ENCODE data around the gene OPTN. TPM values are rescaled to one million over a fixed set of nuclear protein-coding genes. Genes with fewer than 3 reads are reported as not detected.

The OPTN gene
- total RNA-seq, result 125 and 160 TPM in 2 replicates

DNA sequence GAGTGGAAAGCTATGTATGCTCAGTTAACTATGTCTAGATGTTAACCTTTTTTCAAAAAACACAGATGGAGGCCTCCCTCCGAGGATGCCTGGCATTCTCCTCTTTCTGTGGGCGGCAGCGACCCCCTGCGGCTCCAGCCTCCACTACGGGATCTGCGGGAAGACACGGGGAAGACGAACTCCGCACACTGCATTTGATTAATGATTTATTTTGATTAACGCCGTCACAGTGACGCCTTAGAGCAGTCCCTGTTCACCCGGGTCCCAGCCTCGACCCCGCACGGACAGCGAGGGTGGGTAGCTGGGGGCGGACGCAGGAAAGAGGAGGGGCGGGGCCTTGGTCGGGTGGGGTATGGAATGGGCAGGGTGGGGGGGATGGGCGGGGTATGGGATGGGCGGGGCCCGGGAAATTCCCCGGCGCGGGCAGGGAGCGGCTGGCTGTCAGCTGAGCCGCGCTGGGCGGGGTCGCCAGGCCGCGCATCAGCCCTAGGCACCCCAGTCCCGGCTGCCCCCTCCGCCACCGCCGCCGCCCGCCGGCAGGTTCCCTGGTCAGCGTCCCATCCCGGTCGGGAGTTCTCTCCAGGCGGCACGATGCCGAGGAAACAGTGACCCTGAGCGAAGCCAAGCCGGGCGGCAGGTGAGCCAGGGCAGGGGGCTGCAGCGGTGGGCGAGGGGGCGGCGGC is at the start of gene OPTN:
Gene OPTN (plus strand): TSS at position 498 of the 683 bp plus-strand sequence. CDS start 8,960 bp downstream, outside the sequence.

DNA sequence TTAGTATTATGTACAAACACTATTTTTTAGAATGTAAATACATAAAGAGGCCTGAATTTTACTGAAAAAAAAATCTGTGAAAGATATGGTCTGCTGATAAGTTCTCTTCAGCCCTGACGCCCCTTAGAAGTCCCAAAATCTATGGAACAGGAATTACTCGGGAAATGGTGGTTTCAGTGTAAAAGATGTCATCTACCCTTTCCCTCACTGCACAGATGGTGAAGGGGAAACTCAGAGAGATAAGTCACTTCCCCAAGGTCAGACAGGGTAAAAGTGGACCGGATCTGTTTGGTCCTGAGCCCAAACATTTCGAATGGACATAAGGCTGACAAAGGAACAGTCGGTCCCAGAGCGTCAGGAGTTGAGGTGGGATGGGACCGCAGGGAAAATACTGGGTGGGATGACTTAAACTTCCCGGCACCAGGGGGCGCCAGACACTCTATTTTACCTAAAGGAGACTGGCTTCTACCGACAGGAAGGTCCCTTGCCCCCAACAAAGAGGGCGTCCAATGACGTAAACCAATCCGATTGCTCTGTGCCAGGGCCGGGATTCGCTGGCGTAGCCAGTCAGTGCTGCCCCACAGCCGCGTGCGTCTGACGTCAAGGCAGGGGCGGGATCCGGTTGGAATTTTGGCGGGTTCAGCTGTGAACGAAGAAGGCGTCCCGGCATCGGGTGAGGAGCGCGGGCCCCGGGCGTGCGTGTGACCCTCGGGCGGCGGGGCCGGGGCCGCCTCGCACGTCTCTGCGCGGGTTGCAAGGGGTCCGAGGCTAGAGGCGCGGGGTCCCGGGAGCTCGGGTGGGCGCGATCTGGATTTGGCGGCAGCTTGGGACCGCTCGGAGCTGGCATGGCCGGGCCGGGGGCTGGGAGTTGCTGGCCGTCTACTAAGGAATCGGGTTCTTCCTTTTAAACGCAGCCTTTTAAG is 61.2 kb downstream of the OPTN start, which contains the start of gene MCM10:
Gene MCM10 (plus strand): TSS at position 625 of the 923 bp plus-strand sequence. CDS start 2,645 bp downstream, outside the sequence.

Other genes starting within 250 kb of the OPTN start
- 7.5 and 21.1 TPM in 2 replicates for gene CCDC3, start 98.5 kb upstream of the OPTN start, total RNA-seq
- 5.2 and 14.3 TPM in 2 replicates for gene MCM10, start 61.4 kb downstream of the OPTN start, total RNA-seq
- not detected in 2 replicates for gene UCMA, start 134.2 kb downstream of the OPTN start, total RNA-seq
- gene PHYH, start 199.9 kb downstream of the OPTN start, total RNA-seq, result 22.2 and 28.8 TPM in 2 replicates
- gene SEPHS1, start 248.1 kb downstream of the OPTN start, total RNA-seq, result 27.9 and 43.1 TPM in 2 replicates